Heart left ventricle (tissue), 16 donors: ENCODE measurements around the gene OR2D2. TPM values are rescaled to one million over a fixed set of nuclear protein-coding genes. Genes with fewer than 3 reads are reported as not detected.
"Not testable (repeated sequence)": the region's sequence is repeated elsewhere in the genome, so short reads cannot be mapped to it uniquely, and the experiment has no call there.

Experiments
- ATAC-seq, 4 donors: fragments of 200-7000 bp; cut with Tn5 transposase; one replicate each; pipeline ENCODE4 v1.9.1; 2020 to 2022; ENCODE audit warnings: moderate library complexity in 4 of 4, mild to moderate bottlenecking in 3 of 4, moderate number of reproducible peaks in 1 of 4
- DNase-seq, 5 donors: peaks; one replicate each; pipeline ENCODE4 v3.0.0-alpha.2; 2020
- H3K27ac ChIP-seq, 12 donors: fragments of 200-600 bp; sonication (generic) in 4 of 12; one replicate each; pipeline versions ENCODE4 v1.5.0 to v1.8.0; 2016 to 2022; ENCODE audit warnings: mild to moderate bottlenecking in 2 of 12
- H3K27me3 ChIP-seq, 9 donors: fragments of 200-600 bp; sonication (generic) in 2 of 9; one replicate each; pipeline versions ENCODE4 v1.5.1 to v1.8.0; 2016 to 2022; ENCODE audit warnings: mild to moderate bottlenecking in 3 of 9
- H3K36me3 ChIP-seq, 9 donors: fragments of 200-600 bp; sonication (generic) in 2 of 9; one replicate each; pipeline versions ENCODE4 v1.5.0 to v1.8.0; 2018 to 2022; ENCODE audit warnings: mild to moderate bottlenecking in 2 of 9
- H3K4me1 ChIP-seq, 12 donors: fragments of 200-600 bp; sonication (generic) in 4 of 12; one replicate each; pipeline versions ENCODE4 v1.5.0 to v1.8.0; 2016 to 2022; ENCODE audit warnings: mild to moderate bottlenecking in 3 of 12
- H3K4me3 ChIP-seq, 12 donors: fragments of 200-600 bp; sonication (generic) in 4 of 12; one replicate each; pipeline versions ENCODE4 v1.5.0 to v1.8.0; 2017 to 2022; ENCODE audit warnings: mild to moderate bottlenecking in 9 of 12, moderate library complexity in 4 of 12
- H3K9me3 ChIP-seq, 12 donors: fragments of 200-600 bp; sonication (generic) in 4 of 12; one replicate each; pipeline versions ENCODE4 v1.5.0 to v1.8.0; 2016 to 2022; ENCODE audit warnings: mild to moderate bottlenecking in 1 of 12
- POLR2A ChIP-seq, 2 donors: fragments of 450-650 bp; IDR thresholded peaks; one replicate each; pipeline ENCODE4 v1.6.1; 2017; ENCODE audit warnings: antibody characterized with exemption in 2 of 2, mild to moderate bottlenecking in 2 of 2, moderate library complexity in 2 of 2
- WGBS, 4 donors: extraction: QIAGEN DNeasy Blood & Tissue Kit in 2 of 4; methylation state at CpG; one replicate each; pipeline versions ENCODE4 v1.1.5 to v1.1.7; 2013 to 2018; 5-methylcytosine and 5-hydroxymethylcytosine counted together
- intact Hi-C, 10 donors: fragments of 100-400 bp; cut with DNase I; formaldehyde crosslinking; loops; one replicate each; pipeline versions ENCODE4 v1.11.1 to v1.14.2; 2022
- polyA plus RNA-seq, 2 donors: library from polyadenylated mRNA; stranded (reverse); fragments of 200-250 nt; gene quantifications; one replicate each; pipeline ENCODE4 v1.2.3, GENCODE V29; 2013
- total RNA-seq, 9 donors: library from RNA; depleted of rRNA in 2 of 9; stranded (reverse); fragments of >200 nt in 2 of 9; fragmentation: NEBNext Ultra II Directional in 3 of 9; extraction: Animal tissue kit (Norgen Biotek cat#: 25700) in 3 of 9; gene quantifications; one replicate each; pipeline versions ENCODE4 v1.1.0 to v1.2.4, GENCODE V29; 2016 to 2023
- TF ChIP-seq, protein P1 (sequence below), 12 donors: fragments of 200-600 bp; sonication (generic) in 4 of 12; IDR thresholded peaks; one replicate each; pipeline versions ENCODE4 v1.5.0 to v1.8.0; 2018 to 2022; ENCODE audit warnings: antibody characterized with exemption in 12 of 12, mild to moderate bottlenecking in 5 of 12
- donor health status: ischemic (EF 13 %, LVEDD 7.1; RV severe dilation, severe dysfunction).
- donor health status: healthy with polysubstance abuse.
- donor health status: DM: no; HTN: yes; CAD: no.
- donor health status: DM: no; HTN: no; CAD: no.
- donor health status: ischemic (EF 25% LVEDD 6.9; RV normal size, moderate dysfunction).
- donor health status: ischemic (EF 25% LVEDD 5.7; RV mildly dilated, moderate dysfunction).
- donor health status: healthy.
- donor health status: DM: yes; HTN: yes; CAD: no.
- donor health status: ischemic (EF 35%, LVEDD 5.7; RV mildly dilated, moderate dysfunction).
- donor health status: nonischemic (EF 11% LVEDD 7.7; RV severe dilation, severe dysfunction).
- donor health status: DM: yes; HTN: yes; CAD: no.
- donor health status: PGD.
- donor health status: ischemic (EF 29% LVEDD 5.4; RV normal size, mild dysfunction).
- donor health status: nonischemic (EF 23%, LVEDD 6.1; RV moderate dilation, normal function).

Gene OR2D2
- total and polyA plus RNA-seq, 11 donors = not detected

- Histone ChIP-seq H3K4me3 (no peak overlapping the region), H3K27ac (no peak overlapping the region), H3K27me3 (no peaks in the 10 kb centered on the region), H3K9me3 (peaks cover 0 to 12% (median 0%) of the 10 kb centered on the region in 12 donors), H3K36me3 (no peaks in the 10 kb centered on the region), H3K4me1 (no peaks in the 10 kb centered on the region)
- intact Hi-C loops = no loop called here
- ATAC-seq (no peak), DNase-seq (no peak)
- TF ChIP-seq, protein P1, sequence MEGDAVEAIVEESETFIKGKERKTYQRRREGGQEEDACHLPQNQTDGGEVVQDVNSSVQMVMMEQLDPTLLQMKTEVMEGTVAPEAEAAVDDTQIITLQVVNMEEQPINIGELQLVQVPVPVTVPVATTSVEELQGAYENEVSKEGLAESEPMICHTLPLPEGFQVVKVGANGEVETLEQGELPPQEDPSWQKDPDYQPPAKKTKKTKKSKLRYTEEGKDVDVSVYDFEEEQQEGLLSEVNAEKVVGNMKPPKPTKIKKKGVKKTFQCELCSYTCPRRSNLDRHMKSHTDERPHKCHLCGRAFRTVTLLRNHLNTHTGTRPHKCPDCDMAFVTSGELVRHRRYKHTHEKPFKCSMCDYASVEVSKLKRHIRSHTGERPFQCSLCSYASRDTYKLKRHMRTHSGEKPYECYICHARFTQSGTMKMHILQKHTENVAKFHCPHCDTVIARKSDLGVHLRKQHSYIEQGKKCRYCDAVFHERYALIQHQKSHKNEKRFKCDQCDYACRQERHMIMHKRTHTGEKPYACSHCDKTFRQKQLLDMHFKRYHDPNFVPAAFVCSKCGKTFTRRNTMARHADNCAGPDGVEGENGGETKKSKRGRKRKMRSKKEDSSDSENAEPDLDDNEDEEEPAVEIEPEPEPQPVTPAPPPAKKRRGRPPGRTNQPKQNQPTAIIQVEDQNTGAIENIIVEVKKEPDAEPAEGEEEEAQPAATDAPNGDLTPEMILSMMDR (IDR thresholded peaks at IDR 0.05) = no peak
- no peak for TF ChIP-seq POLR2A (IDR thresholded peaks at IDR 0.05)
- WGBS, 4 donors = 75 to 92% (median 84%) methylated on average over 1 of the region's 1 CpG
These were observed 2.5 kb downstream of the OR2D2 start for GRCh38 chr11:6889835-6890234.

GRCh38 chr11:6888830-6889229 is 3.5 kb downstream of the OR2D2 start:
- Histone ChIP-seq H3K4me3 (no peak overlapping the region), H3K4me1 (no peaks in the 10 kb centered on the region), H3K27me3 (no peaks in the 10 kb centered on the region), H3K27ac (no peak overlapping the region), H3K9me3 (peaks cover 0 to 12% (median 0%) of the 10 kb centered on the region in 12 donors), H3K36me3 (no peaks in the 10 kb centered on the region)
- DNase-seq (no peak), ATAC-seq (no peak)
- TF ChIP-seq POLR2A (IDR thresholded peaks at IDR 0.05) = no peak
- TF ChIP-seq, protein P1 (IDR thresholded peaks at IDR 0.05) = no peak
- WGBS, 4 donors = 83 to 90% (median 86%) methylated on average over 4 of the region's 4 CpGs
- intact Hi-C loops = no loop called here

DNA sequence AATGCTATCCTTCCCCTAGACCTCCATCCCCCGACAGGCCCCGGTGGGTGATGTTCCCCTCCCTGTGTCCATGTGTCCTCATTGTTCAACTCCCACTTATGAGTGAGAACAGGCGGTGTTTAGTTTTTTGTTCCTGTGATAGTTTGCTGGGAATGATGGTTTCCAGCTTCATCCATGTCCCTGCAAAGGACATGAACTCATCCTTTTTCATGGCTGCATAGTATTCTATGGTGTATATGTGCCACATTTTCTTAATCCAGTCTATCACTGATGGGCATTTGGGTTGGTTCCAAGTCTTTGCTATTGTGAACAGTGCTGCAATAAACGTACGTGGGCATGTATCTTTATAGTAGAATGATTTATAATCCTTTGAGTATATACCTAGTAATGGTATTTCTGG is 4.6 kb downstream of the OR2D2 start:
- H3K4me3 ChIP-seq, H3K27ac ChIP-seq, intact Hi-C loops, H3K36me3 ChIP-seq, DNase-seq, H3K4me1 ChIP-seq, ATAC-seq, H3K27me3 ChIP-seq: not testable (repeated sequence)
- peaks cover 0 to 12% (median 0%) of the 10 kb centered on the region in 12 donors for H3K9me3 ChIP-seq
- 85 to 93% (median 92%) methylated on average over 5 of the region's 5 CpGs for WGBS, 4 donors

DNA sequence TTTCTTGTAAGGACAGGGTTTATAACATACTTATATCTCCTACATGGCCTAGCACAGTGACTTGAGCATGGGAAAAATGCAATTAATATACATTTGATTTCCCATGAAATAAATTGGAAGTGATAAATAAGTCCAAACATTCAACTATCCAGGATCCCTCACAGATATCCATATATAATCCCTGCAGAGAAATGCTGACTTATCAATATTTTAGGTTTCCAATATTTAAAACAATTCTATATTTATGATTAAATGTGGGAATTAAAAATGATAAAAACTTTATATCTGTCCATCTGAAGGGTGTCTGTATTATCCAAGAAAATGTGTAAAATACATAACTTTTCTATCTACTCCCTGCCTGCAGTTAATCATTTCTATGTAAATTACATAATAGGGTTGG is 9.5 kb downstream of the OR2D2 start:
- Histone ChIP-seq H3K36me3 (no peaks in the 10 kb centered on the region), H3K9me3 (peaks cover 0 to 3% (median 0%) of the 10 kb centered on the region in 12 donors), H3K27ac (no peak overlapping the region), H3K27me3 (no peaks in the 10 kb centered on the region), H3K4me3 (no peak overlapping the region), H3K4me1 (no peaks in the 10 kb centered on the region)
- no peak for DNase-seq
- no peak for ATAC-seq
- intact Hi-C loops = no loop called here
- TF ChIP-seq, protein P1 (IDR thresholded peaks at IDR 0.05) = no peak
- TF ChIP-seq POLR2A (IDR thresholded peaks at IDR 0.05) = no peak

- Histone ChIP-seq H3K36me3 (no peaks in the 10 kb centered on the region), H3K27ac (no peak overlapping the region), H3K4me1 (no peaks in the 10 kb centered on the region), H3K9me3 (peaks cover 0 to 7% (median 0%) of the 10 kb centered on the region in 12 donors), H3K4me3 (no peak overlapping the region), H3K27me3 (no peaks in the 10 kb centered on the region)
- 71 to 88% (median 83%) methylated on average over 3 of the region's 3 CpGs for WGBS, 4 donors
- no peak for ATAC-seq
- intact Hi-C loops = no loop called here
- TF ChIP-seq, protein P1 (IDR thresholded peaks at IDR 0.05) = no peak
- TF ChIP-seq POLR2A (IDR thresholded peaks at IDR 0.05) = no peak
- no peak for DNase-seq
These were observed 15.4 kb downstream of the OR2D2 start for GRCh38 chr11:6876914-6877313.
